Fibroblast of lung (primary cell): ENCODE data around the gene LMO2. TPM values are rescaled to one million over a fixed set of nuclear protein-coding genes. Genes with fewer than 3 reads are reported as not detected.

Source experiments
- DNase-seq, 2 donors: peaks; one replicate each; pipeline versions ENCODE4 v3.0.0 to v3.0.0-alpha.2; 2010; ENCODE audit warnings: low read depth in 2 of 2
- H2AFZ ChIP-seq: 2 replicates; pipeline ENCODE4 v1.5.1; 2012; ENCODE audit warnings: low read length, control low read depth, inconsistent platforms
- H3K27ac ChIP-seq: 2 replicates; pipeline ENCODE4 v1.5.1; 2011; ENCODE audit warnings: low read length, control low read depth; ENCODE audit not compliant: insufficient read depth
- H3K27me3 ChIP-seq: 2 replicates; pipeline ENCODE4 v1.5.1; 2011; ENCODE audit warnings: mild to moderate bottlenecking, low read length; ENCODE audit not compliant: control insufficient read depth, insufficient read depth
- H3K36me3 ChIP-seq: 2 replicates; pipeline ENCODE4 v1.5.1; 2011; ENCODE audit warnings: low read length; ENCODE audit not compliant: control insufficient read depth, insufficient read depth
- H3K4me1 ChIP-seq: 2 replicates; pipeline ENCODE4 v1.5.1; 2011; ENCODE audit warnings: low read length; ENCODE audit not compliant: control insufficient read depth, insufficient read depth; ENCODE audit errors: extremely low read depth
- H3K4me2 ChIP-seq: 2 replicates; pipeline ENCODE4 v1.5.1; 2011; ENCODE audit warnings: low read length, control low read depth; ENCODE audit not compliant: insufficient read depth; ENCODE audit errors: extremely low read depth
- H3K4me3 ChIP-seq, 4 experiments: fragments of 200-600 bp in 1 of 4; sonication (generic) in 1 of 4; replicated peaks in 1 of 4; 2 replicates each; pipeline ENCODE4 v1.5.1; 2011 to 2016; ENCODE audit warnings: low read length in 4 of 4, low read depth in 3 of 4, mild to moderate bottlenecking in 3 of 4, control low read depth in 2 of 4, inconsistent platforms in 1 of 4, mixed read lengths in 1 of 4; ENCODE audit not compliant: insufficient read depth in 1 of 4; ENCODE audit errors: control extremely low read depth in 1 of 4
- H3K79me2 ChIP-seq: 2 replicates; pipeline ENCODE4 v1.5.1; 2012; ENCODE audit warnings: mild to moderate bottlenecking, low read length, inconsistent platforms; ENCODE audit not compliant: control insufficient read depth, insufficient read depth
- H3K9ac ChIP-seq: 2 replicates; pipeline ENCODE4 v1.5.1; 2011; ENCODE audit warnings: mild to moderate bottlenecking, low read length, control low read depth; ENCODE audit not compliant: insufficient read depth
- H3K9me3 ChIP-seq: 2 replicates; pipeline ENCODE4 v1.5.1; 2012; ENCODE audit warnings: low read depth, low read length; ENCODE audit not compliant: control insufficient read depth, insufficient read depth
- H4K20me1 ChIP-seq: 2 replicates; pipeline ENCODE4 v1.5.1; 2011; ENCODE audit warnings: low read length; ENCODE audit not compliant: control insufficient read depth, insufficient read depth; ENCODE audit errors: extremely low read depth
- CTCF ChIP-seq, 2 donors: IDR thresholded peaks in 1 of 2; conservative IDR thresholded peaks in 1 of 2; 1 replicate in 1 of 2; 2 replicates in 1 of 2; pipeline ENCODE4 v1.5.1; 2011 to 2012; ENCODE audit warnings: low read length in 2 of 2, control low read depth in 1 of 2, inconsistent platforms in 1 of 2, low read depth in 1 of 2, mild to moderate bottlenecking in 1 of 2
- EZH2 ChIP-seq: IDR thresholded peaks from 2 replicates; pipeline ENCODE4 v1.5.1; 2012; ENCODE audit warnings: low read length, control low read depth, mild to moderate bottlenecking; ENCODE audit errors: missing control alignments
- polyA plus RNA-seq, 2 donors: library from polyadenylated mRNA; depleted of rRNA in 1 of 2; stranded (reverse) in 1 of 2; unstranded in 1 of 2; fragments of >200 nt; gene quantifications; 2 replicates each; pipeline ENCODE4 v1.2.1, GENCODE V29; 2011 to 2012; ENCODE audit warnings: missing spikeins in 1 of 2
- total RNA-seq: library from RNA; depleted of rRNA; stranded (reverse); fragments of >200 nt; gene quantifications from 2 replicates; pipeline ENCODE4 v1.2.1, GENCODE V29; 2014

LMO2 gene
- total and polyA plus RNA-seq, 2 donors (not counting 1 experiment from before 2014, with no cell fraction given), result 0.03 to 0.17 TPM

DNA sequence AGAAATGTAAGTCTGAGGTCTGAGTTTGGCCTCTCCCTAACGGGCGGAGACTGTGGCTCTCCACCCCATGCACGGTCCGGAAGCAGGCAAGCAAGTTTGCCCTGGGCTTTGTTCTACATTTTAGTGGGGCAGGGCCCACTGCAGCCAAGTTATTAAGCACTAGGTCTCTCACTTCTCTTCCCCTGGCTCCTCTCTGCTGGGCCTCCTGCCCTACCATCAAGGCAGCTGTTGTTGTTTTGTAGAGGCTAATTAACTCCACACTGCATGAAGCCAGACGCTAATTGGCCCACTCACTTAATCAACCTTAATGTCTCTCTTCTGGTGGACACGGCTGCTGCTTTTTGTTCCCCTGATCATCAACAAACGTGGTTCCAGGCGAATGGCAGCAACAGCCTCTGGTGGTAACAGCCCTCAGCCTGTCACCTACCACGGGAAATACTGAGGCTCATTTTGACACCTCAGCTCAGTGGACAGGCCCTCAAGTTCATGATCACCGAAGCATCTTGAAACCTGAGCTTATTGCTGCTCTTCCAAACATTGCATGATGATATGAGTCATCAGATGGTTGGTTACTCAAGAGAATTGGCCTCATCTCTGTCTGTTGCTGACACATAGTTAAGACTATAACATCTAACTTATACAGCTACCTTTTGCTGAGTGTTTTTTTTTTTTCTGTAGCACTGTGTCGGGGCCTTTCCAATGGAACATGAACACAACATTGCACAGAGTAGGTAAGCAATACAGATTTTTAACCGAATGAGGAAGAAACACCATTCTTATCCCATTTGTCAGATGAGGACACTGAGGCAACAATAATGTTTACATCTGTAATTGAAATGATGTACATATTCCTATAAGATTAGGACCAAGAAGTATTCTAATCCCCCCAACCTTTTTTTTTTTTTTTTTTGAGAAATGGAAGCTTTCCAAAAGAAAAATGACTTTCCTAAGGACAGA is 20.8 kb upstream of the LMO2 start:
- no peak overlapping the region for H3K9ac ChIP-seq
- no peak overlapping the region for H2AFZ ChIP-seq
- H3K36me3 ChIP-seq, result no peaks in the 10 kb centered on the region
- no peaks in the 10 kb centered on the region for H4K20me1 ChIP-seq
- TF ChIP-seq EZH2 (no peak), CTCF (conservative IDR thresholded peaks at IDR 0.05 in 1 of 2, IDR thresholded peaks at IDR 0.05 in 1 of 2; ENCODE audit: low read depth in 1 of 2, low read length in 2 of 2) (no peak)
- no peak overlapping the region for H3K4me2 ChIP-seq
- no peaks in the 10 kb centered on the region for H3K79me2 ChIP-seq
- H3K4me1 ChIP-seq, result peaks cover 4% of the 10 kb centered on the region
- no peak overlapping the region for H3K4me3 ChIP-seq
- H3K27me3 ChIP-seq, result peaks cover 7% of the 10 kb centered on the region
- H3K27ac ChIP-seq, result no peak overlapping the region
- peak; percentile 87 to 95 for DNase-seq
- no peaks in the 10 kb centered on the region for H3K9me3 ChIP-seq

- H3K9me3 ChIP-seq, result no peaks in the 10 kb centered on the region
- H3K27me3 ChIP-seq, result peaks cover 3% of the 10 kb centered on the region
- TF ChIP-seq CTCF (conservative IDR thresholded peaks at IDR 0.05 in 1 of 2, IDR thresholded peaks at IDR 0.05 in 1 of 2; ENCODE audit: low read depth in 1 of 2, low read length in 2 of 2), result no peak
- no peak for TF ChIP-seq EZH2
- H3K79me2 ChIP-seq, result no peaks in the 10 kb centered on the region
- H4K20me1 ChIP-seq, result no peaks in the 10 kb centered on the region
- no peak overlapping the region for H2AFZ ChIP-seq
- H3K36me3 ChIP-seq, result no peaks in the 10 kb centered on the region
- DNase-seq, result no peak
- no peak overlapping the region for H3K9ac ChIP-seq
- no peak overlapping the region for H3K4me3 ChIP-seq
- no peak overlapping the region for H3K27ac ChIP-seq
- no peak overlapping the region for H3K4me2 ChIP-seq
- H3K4me1 ChIP-seq, result peaks cover 4% of the 10 kb centered on the region
These were observed 19.1 kb upstream of the LMO2 start for GRCh38 chr11:33910958-33911339.

- H3K4me1 ChIP-seq, result peaks cover 4% of the 10 kb centered on the region
- no peaks in the 10 kb centered on the region for H4K20me1 ChIP-seq
- DNase-seq, result peak; percentile 17 to 63
- H3K79me2 ChIP-seq, result no peaks in the 10 kb centered on the region
- TF ChIP-seq CTCF (conservative IDR thresholded peaks at IDR 0.05 in 1 of 2, IDR thresholded peaks at IDR 0.05 in 1 of 2; ENCODE audit: low read depth in 1 of 2, low read length in 2 of 2) (no peak), EZH2 (no peak)
- H3K27ac ChIP-seq, result no peak overlapping the region
- H3K9ac ChIP-seq, result no peak overlapping the region
- H2AFZ ChIP-seq, result no peak overlapping the region
- H3K9me3 ChIP-seq, result no peaks in the 10 kb centered on the region
- H3K4me3 ChIP-seq, result no peak overlapping the region
- H3K27me3 ChIP-seq, result peaks cover 5% of the 10 kb centered on the region
- H3K4me2 ChIP-seq, result no peak overlapping the region
- H3K36me3 ChIP-seq, result no peaks in the 10 kb centered on the region
These were observed 18.6 kb upstream of the LMO2 start for GRCh38 chr11:33910296-33910957.
